Suprapubic skin (tissue), 4 donors: Measurements from ENCODE around the gene TBXAS1. TPM values are rescaled to one million over a fixed set of nuclear protein-coding genes. Genes with fewer than 3 reads are reported as not detected.

Experiments
- DNase-seq, 2 donors: peaks; one replicate each; pipeline ENCODE4 v3.0.0-alpha.2; 2019; ENCODE audit warnings: low spot score in 2 of 2
- H3K27ac ChIP-seq: fragments of 200-600 bp; sonication (generic); one replicate; pipeline ENCODE4 v1.5.1; 2019
- H3K27me3 ChIP-seq: fragments of 200-600 bp; sonication (generic); one replicate; pipeline ENCODE4 v1.5.1; 2019
- H3K36me3 ChIP-seq: fragments of 200-600 bp; sonication (generic); one replicate; pipeline ENCODE4 v1.5.1; 2019
- H3K4me1 ChIP-seq: fragments of 200-600 bp; sonication (generic); one replicate; pipeline ENCODE4 v1.5.1; 2019
- H3K4me3 ChIP-seq: fragments of 200-600 bp; sonication (generic); one replicate; pipeline ENCODE4 v1.5.1; 2019; ENCODE audit warnings: mild to moderate bottlenecking
- H3K9me3 ChIP-seq: fragments of 200-600 bp; sonication (generic); one replicate; pipeline ENCODE4 v1.5.1; 2019
- CTCF ChIP-seq, 2 donors: fragments of 200-600 bp in 1 of 2; fragments of 450-650 bp in 1 of 2; sonication (generic) in 1 of 2; IDR thresholded peaks; one replicate each; pipeline ENCODE4 v1.5.1; 2016 to 2019; ENCODE audit warnings: antibody characterized with exemption in 2 of 2, mild to moderate bottlenecking in 1 of 2, moderate library complexity in 1 of 2
- EP300 ChIP-seq: sonication (generic); formaldehyde crosslinking; IDR thresholded peaks from one replicate; pipeline ENCODE4 v1.6.1; 2017; ENCODE audit warnings: antibody characterized with exemption
- POLR2A ChIP-seq, 2 donors: fragments of 450-650 bp; IDR thresholded peaks; one replicate each; pipeline ENCODE4 v1.6.1; 2017; ENCODE audit warnings: antibody characterized with exemption in 2 of 2, mild to moderate bottlenecking in 2 of 2, moderate library complexity in 2 of 2
- POLR2AphosphoS5 ChIP-seq, 3 donors: sonication (generic); formaldehyde crosslinking; IDR thresholded peaks; one replicate each; pipeline ENCODE4 v1.6.1; 2017; ENCODE audit warnings: antibody characterized with exemption in 3 of 3
- WGBS: methylation state at CpG from one replicate; pipeline ENCODE4 v1.1.5; 2018; 5-methylcytosine and 5-hydroxymethylcytosine counted together
- total RNA-seq, 4 donors: library from RNA; depleted of rRNA; stranded (reverse); fragments of >200 nt; gene quantifications; one replicate each; pipeline ENCODE4 v1.1.0, GENCODE V29; 2016

TBXAS1 gene
- total RNA-seq, 4 donors from 2014 or later, result 1.4 to 2.4 (median 2.1) TPM

DNA sequence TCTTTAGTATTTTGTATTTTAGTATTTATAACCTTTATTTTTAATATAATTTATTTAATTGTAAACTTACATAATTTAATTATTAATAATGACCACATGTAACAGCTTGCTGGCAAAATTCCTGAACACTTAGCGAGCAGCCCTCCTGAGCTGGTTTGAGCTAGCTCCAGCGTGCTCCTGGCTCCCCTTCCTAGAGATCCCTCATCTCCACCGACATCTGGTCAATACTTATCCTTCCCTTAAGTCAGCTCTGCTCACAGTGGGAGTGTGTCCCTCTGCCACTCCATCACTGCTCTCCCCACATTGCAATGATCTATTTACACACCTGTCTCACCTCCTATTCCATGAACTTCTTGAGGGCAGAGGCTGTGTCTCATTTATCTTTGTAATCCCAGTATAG is 20.6 kb upstream of the TBXAS1 start:
- DNase-seq, result no peak
- peaks cover 2% of the 10 kb centered on the region for H3K9me3 ChIP-seq
- H3K4me1 ChIP-seq, result no peaks in the 10 kb centered on the region
- H3K4me3 ChIP-seq, result no peak overlapping the region
- TF ChIP-seq POLR2A (IDR thresholded peaks at IDR 0.05) (no peak), CTCF (IDR thresholded peaks at IDR 0.05) (no peak), EP300 (no peak), POLR2AphosphoS5 (IDR thresholded peaks at IDR 0.05) (no peak)
- 52% methylated on average over 3 of the region's 3 CpGs for WGBS
- H3K27ac ChIP-seq, result no peak overlapping the region
- no peaks in the 10 kb centered on the region for H3K36me3 ChIP-seq
- H3K27me3 ChIP-seq, result no peaks in the 10 kb centered on the region

DNA sequence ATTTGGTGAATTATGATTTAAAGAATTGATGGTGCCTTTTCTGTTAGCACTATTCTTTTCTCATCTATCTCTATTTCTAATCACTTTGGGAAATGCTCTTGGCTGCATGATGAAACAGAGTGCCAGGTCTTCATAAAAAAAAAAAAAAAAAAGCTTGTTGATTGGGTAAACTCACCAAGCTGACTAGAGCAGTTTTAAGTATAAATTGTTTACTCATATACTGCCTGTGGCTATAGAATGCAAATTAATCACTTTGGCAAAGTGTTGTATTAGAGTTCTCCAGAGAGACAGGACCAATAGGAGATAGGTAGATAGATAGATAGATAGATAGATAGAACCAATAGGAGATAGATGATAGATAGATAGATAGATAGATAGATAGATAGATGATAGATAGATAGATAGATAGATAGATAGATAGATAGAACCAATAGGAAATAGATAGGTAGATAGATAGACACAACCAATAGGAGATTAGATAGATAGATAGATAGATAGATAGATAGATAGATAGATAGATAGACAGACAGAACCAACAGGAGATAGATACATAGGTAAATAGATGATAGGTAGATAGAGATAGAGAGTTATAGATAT is 20.1 kb upstream of the TBXAS1 start:
- H3K27ac ChIP-seq, result no peak overlapping the region
- no peak for TF ChIP-seq EP300
- no peak for TF ChIP-seq POLR2AphosphoS5 (IDR thresholded peaks at IDR 0.05)
- no peak for TF ChIP-seq CTCF (IDR thresholded peaks at IDR 0.05)
- no peaks in the 10 kb centered on the region for H3K9me3 ChIP-seq
- no peak for DNase-seq
- H3K4me3 ChIP-seq, result no peak overlapping the region
- no peaks in the 10 kb centered on the region for H3K27me3 ChIP-seq
- H3K36me3 ChIP-seq, result no peaks in the 10 kb centered on the region
- H3K4me1 ChIP-seq, result no peaks in the 10 kb centered on the region

GRCh38 chr7:139811066-139811465 is 18.0 kb upstream of the TBXAS1 start:
- 54% methylated on average over 2 of the region's 2 CpGs for WGBS
- H3K4me1 ChIP-seq, result no peaks in the 10 kb centered on the region
- H3K27ac ChIP-seq, result no peak overlapping the region
- DNase-seq, result no peak
- H3K4me3 ChIP-seq, result no peak overlapping the region
- TF ChIP-seq POLR2AphosphoS5 (IDR thresholded peaks at IDR 0.05), result no peak
- no peak for TF ChIP-seq EP300
- no peaks in the 10 kb centered on the region for H3K9me3 ChIP-seq
- H3K27me3 ChIP-seq, result no peaks in the 10 kb centered on the region
- no peaks in the 10 kb centered on the region for H3K36me3 ChIP-seq

GRCh38 chr7:139813151-139813550 is 15.9 kb upstream of the TBXAS1 start:
- no peaks in the 10 kb centered on the region for H3K4me1 ChIP-seq
- no peaks in the 10 kb centered on the region for H3K36me3 ChIP-seq
- DNase-seq, result no peak
- H3K27me3 ChIP-seq, result no peaks in the 10 kb centered on the region
- H3K27ac ChIP-seq, result no peak overlapping the region
- TF ChIP-seq CTCF (IDR thresholded peaks at IDR 0.05), result no peak
- no peak for TF ChIP-seq POLR2A (IDR thresholded peaks at IDR 0.05)
- no peak for TF ChIP-seq EP300
- no peak for TF ChIP-seq POLR2AphosphoS5 (IDR thresholded peaks at IDR 0.05)
- no peak overlapping the region for H3K4me3 ChIP-seq
- WGBS, result 96% methylated on average over 6 of the region's 6 CpGs
- no peaks in the 10 kb centered on the region for H3K9me3 ChIP-seq

DNA sequence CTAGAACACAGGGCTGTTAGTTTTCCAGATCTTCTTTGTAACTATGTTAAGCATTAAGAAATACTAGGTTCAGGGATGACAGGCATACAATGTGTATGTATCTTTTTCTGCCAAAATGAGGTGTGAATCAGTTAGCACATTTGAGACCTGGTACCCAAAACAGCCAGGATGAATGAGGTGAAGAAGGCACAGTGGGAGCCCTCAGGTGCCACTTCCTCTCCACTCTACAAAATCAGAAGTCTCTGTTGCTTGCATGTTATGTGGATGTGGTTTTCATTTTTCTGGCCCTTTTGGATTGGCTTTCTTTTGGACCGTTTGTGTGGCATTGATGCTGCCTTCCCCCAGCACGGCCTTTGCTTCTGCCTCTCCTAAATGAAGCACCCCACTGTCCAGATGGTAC is 15.4 kb upstream of the TBXAS1 start:
- no peak overlapping the region for H3K27ac ChIP-seq
- no peaks in the 10 kb centered on the region for H3K36me3 ChIP-seq
- DNase-seq, result no peak
- no peaks in the 10 kb centered on the region for H3K4me1 ChIP-seq
- no peak overlapping the region for H3K4me3 ChIP-seq
- H3K9me3 ChIP-seq, result no peaks in the 10 kb centered on the region
- no peaks in the 10 kb centered on the region for H3K27me3 ChIP-seq
- WGBS, result 84% methylated on average over 2 of the region's 2 CpGs
- no peak for TF ChIP-seq EP300

DNA sequence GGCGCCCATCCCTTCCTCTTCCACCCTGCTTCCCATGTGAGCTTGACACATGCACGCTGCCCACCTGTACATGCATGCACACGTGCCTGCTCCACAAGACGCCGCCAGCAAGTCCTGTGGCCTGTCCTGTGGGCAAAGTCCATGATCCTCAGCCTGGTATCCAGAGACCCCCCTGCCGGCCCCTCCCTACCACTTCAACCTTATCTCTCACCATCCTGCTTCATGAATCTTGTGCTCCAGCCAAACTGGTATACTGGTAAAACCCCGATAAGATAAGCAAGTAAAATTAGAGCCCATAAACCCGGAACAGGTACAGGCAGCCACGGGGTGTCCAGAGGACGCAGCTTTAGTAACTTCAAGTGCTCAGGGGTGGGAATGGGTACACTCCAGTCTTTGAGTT is 11.8 kb upstream of the TBXAS1 start:
- 91% methylated on average over 10 of the region's 10 CpGs for WGBS
- DNase-seq, result no peak
- H3K36me3 ChIP-seq, result no peaks in the 10 kb centered on the region

More for the DNA sequence above, 11.8 kb upstream of the TBXAS1 start:
- Histone ChIP-seq H3K27me3 (no peaks in the 10 kb centered on the region), H3K9me3 (no peaks in the 10 kb centered on the region), H3K4me1 (no peaks in the 10 kb centered on the region), H3K27ac (no peak overlapping the region), H3K4me3 (no peak overlapping the region)
- no peak for TF ChIP-seq CTCF (IDR thresholded peaks at IDR 0.05)
- TF ChIP-seq POLR2AphosphoS5 (IDR thresholded peaks at IDR 0.05), result no peak
- TF ChIP-seq POLR2A (IDR thresholded peaks at IDR 0.05), result no peak
